ENCODE measurements around the gene AR.
"Not testable (repeated sequence)": the region's sequence is repeated elsewhere in the genome, so short reads cannot be mapped to it uniquely, and the experiment has no call there.

AR gene

GRCh38 chrX:67651437-67652142, 107.8 kb downstream of the AR start:
- no peak for DNase-seq

- no peak for DNase-seq
Observed at GRCh38 chrX:67652543-67652942, 108.7 kb downstream of the AR start.

GRCh38 chrX:67654301-67654700, 110.5 kb downstream of the AR start:
- no peak for DNase-seq

GRCh38 chrX:67665583-67665982, 121.8 kb downstream of the AR start:
- DNase-seq = no peak

- not testable (repeated sequence) for DNase-seq
Observed at GRCh38 chrX:67670717-67671116, 126.9 kb downstream of the AR start.

- DNase-seq = no peak
Observed at GRCh38 chrX:67673741-67674274, 130.0 kb downstream of the AR start.

GRCh38 chrX:67674741-67675140, 130.9 kb downstream of the AR start:
- no peak for DNase-seq

- no peak for DNase-seq
Observed at GRCh38 chrX:67684136-67684535, 140.3 kb downstream of the AR start.

- DNase-seq = no peak
Observed at GRCh38 chrX:67692246-67692645, 148.4 kb downstream of the AR start.

GRCh38 chrX:67693928-67694327, 150.1 kb downstream of the AR start:
- DNase-seq = no peak

- no peak for DNase-seq
Observed at GRCh38 chrX:67697452-67697851, 153.6 kb downstream of the AR start.

GRCh38 chrX:67700602-67701001, 156.8 kb downstream of the AR start:
- no peak for DNase-seq

- DNase-seq = no peak
Observed at GRCh38 chrX:67714004-67714403, 170.2 kb downstream of the AR start.

- no peak for DNase-seq
Observed at GRCh38 chrX:67717571-67717970, 173.8 kb downstream of the AR start.

- DNase-seq = no peak
Observed at GRCh38 chrX:67718926-67719325, 175.1 kb downstream of the AR start.

GRCh38 chrX:67720344-67720743, 176.5 kb downstream of the AR start:
- DNase-seq = no peak

GRCh38 chrX:67721321-67721720, 177.5 kb downstream of the AR start:
- no peak for DNase-seq

- no peak for DNase-seq
Observed at GRCh38 chrX:67723580-67724351, 179.9 kb downstream of the AR start.

- DNase-seq = no peak
Observed at GRCh38 chrX:67724359-67725110, 180.7 kb downstream of the AR start.

- DNase-seq = no peak
Observed at GRCh38 chrX:67725471-67725870, 181.7 kb downstream of the AR start.

GRCh38 chrX:67726018-67726417, 182.2 kb downstream of the AR start:
- no peak for DNase-seq

- no peak for DNase-seq
Observed at GRCh38 chrX:67727576-67727975, 183.8 kb downstream of the AR start.

- DNase-seq = no peak
Observed at GRCh38 chrX:67730296-67730695, 186.5 kb downstream of the AR start.

GRCh38 chrX:67731061-67731460, 187.2 kb downstream of the AR start:
- no peak for DNase-seq
